ENCODE measurements around the gene DPRX. TPM values are rescaled to one million over a fixed set of nuclear protein-coding genes. Genes with fewer than 3 reads are reported as not detected.

The DPRX gene
- total RNA-seq, 2 experiments from 2014 or later, result not detected

- DNase-seq, result no peak
- POLR2A ChIA-PET, result no interaction called here
- no peak for ATAC-seq
- H3K27me3 Mint-ChIP-seq, result no peaks in the 10 kb centered on the region
- H3K36me3 Mint-ChIP-seq (ENCODE audit: low read depth), result no peaks in the 10 kb centered on the region
- no peak for TF ChIP-seq CTCF (IDR thresholded peaks at IDR 0.05)
- CTCF ChIA-PET, result no interaction called here
- H3K9me3 Mint-ChIP-seq, result no peaks in the 10 kb centered on the region
- H3K4me1 Mint-ChIP-seq (ENCODE audit: low read depth), result no peaks in the 10 kb centered on the region
- H3K27ac Mint-ChIP-seq, result no peak overlapping the region
- intact Hi-C loops (cut with micrococcal nuclease), result no loop called here
- no peak overlapping the region for H3K4me3 Mint-ChIP-seq
Observed at GRCh38 chr19:53626486-53626885, 5.3 kb upstream of the DPRX start.

DNA sequence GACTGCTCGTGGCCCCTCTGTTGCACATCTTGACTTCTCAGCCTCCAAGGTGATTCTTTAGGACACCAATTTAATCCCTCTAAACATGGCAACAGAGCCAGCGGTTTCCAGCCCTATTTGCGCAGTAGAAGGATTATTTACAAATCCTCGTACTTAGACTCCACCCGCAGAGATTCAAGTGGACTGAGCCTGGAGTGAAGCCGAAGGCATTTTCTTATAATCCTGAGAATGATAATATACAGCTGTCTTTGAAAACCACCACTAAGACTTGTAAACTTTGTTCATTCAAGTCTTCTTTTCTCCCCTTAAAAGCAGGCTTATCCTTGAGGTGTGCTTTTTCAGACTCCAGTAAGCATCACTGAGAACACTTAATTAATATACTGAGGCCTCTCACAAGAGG, 4.8 kb upstream of the DPRX start:
- TF ChIP-seq CTCF (IDR thresholded peaks at IDR 0.05), result no peak
- CTCF ChIA-PET, result no interaction called here
- Mint-ChIP-seq H3K27me3 (no peaks in the 10 kb centered on the region), H3K4me3 (no peak overlapping the region), H3K4me1 (ENCODE audit: low read depth) (no peaks in the 10 kb centered on the region), H3K27ac (no peak overlapping the region), H3K36me3 (ENCODE audit: low read depth) (no peaks in the 10 kb centered on the region), H3K9me3 (peaks cover 3% of the 10 kb centered on the region)
- DNase-seq, result no peak
- POLR2A ChIA-PET, result no interaction called here
- intact Hi-C loops (cut with micrococcal nuclease), result no loop called here
- no peak for ATAC-seq

DNA sequence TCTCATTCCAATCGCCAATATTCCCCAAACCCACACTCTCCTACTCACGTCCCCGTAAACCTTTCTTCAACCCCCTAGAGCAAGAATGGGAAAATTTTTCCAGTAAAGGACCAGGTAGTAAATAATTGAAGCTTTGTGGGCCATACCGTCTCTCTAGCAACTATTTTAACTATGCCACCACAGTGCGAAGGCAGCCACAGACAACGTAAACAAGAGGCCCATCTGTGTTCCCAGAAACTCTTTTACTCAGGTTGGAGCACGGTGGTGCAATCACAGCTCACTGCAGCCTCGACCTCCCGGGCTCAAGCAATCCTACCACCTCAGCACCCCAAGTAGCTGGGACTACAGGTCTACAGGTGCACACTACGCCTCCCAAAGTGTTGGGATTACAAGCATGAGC, 3.0 kb downstream of the DPRX start:
- Mint-ChIP-seq H3K9me3 (peaks cover 9% of the 10 kb centered on the region), H3K36me3 (ENCODE audit: low read depth) (no peaks in the 10 kb centered on the region), H3K27me3 (peaks cover 5% of the 10 kb centered on the region), H3K27ac (no peak overlapping the region), H3K4me1 (ENCODE audit: low read depth) (no peaks in the 10 kb centered on the region), H3K4me3 (no peak overlapping the region)
- intact Hi-C loops (cut with micrococcal nuclease), result no loop called here
- DNase-seq (no peak), ATAC-seq (no peak)
- CTCF ChIA-PET, result no interaction called here
- POLR2A ChIA-PET, result no interaction called here
- TF ChIP-seq CTCF (IDR thresholded peaks at IDR 0.05), result no peak

- Mint-ChIP-seq H3K4me3 (no peak overlapping the region), H3K9me3 (peaks cover 6% of the 10 kb centered on the region), H3K27ac (no peak overlapping the region), H3K4me1 (ENCODE audit: low read depth) (no peaks in the 10 kb centered on the region), H3K27me3 (peaks cover 5% of the 10 kb centered on the region), H3K36me3 (ENCODE audit: low read depth) (no peaks in the 10 kb centered on the region)
- TF ChIP-seq CTCF (IDR thresholded peaks at IDR 0.05), result no peak
- DNase-seq, result no peak
- no peak for ATAC-seq
- CTCF ChIA-PET, result no interaction called here
- intact Hi-C loops (cut with micrococcal nuclease), result no loop called here
- POLR2A ChIA-PET, result no interaction called here
Observed at GRCh38 chr19:53639471-53639870, 7.7 kb downstream of the DPRX start.

DNA sequence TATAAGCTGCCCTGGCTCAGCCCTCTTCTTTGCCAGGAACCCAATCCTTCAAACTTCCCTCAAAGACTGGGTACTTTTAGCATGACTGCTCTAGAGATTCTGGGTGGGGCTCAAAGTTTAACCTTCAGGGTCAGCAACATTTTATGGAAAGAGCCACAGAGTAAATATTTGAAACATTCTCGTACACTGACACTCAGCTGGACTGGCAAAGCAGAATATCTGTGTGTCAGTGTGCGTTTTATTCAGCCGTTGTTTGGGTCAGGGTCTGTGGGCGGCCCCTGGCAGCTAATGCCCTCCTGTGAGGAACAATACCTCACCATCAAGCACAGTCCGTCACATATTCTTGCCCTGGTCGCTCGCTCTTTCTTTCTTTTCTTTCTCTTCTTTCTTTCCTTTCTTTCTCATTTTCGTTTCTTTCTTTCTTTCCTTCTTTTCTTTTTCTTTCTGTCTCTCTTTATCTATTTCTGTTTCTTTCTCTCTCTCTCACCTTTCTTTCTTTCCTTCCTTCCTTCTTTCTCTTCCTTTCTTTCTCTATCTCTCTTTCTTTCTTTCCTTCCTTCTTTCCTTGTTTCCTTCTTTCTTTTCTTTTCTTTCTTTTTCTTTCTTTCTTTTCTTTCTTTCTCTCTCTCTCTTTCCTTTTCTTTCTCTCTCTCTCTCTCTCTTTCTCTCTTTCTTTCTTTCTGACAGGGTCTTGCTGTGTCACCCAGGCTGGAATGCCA, 10.7 kb downstream of the DPRX start:
- H3K27me3 Mint-ChIP-seq, result no peaks in the 10 kb centered on the region
- no peak overlapping the region for H3K4me3 Mint-ChIP-seq
- no peaks in the 10 kb centered on the region for H3K36me3 Mint-ChIP-seq (ENCODE audit: low read depth)
- H3K4me1 Mint-ChIP-seq (ENCODE audit: low read depth), result no peaks in the 10 kb centered on the region
- TF ChIP-seq CTCF (IDR thresholded peaks at IDR 0.05), result no peak
- POLR2A ChIA-PET, result no interaction called here
- no peak overlapping the region for H3K27ac Mint-ChIP-seq
- intact Hi-C loops (cut with micrococcal nuclease), result no loop called here
- H3K9me3 Mint-ChIP-seq, result no peaks in the 10 kb centered on the region
- CTCF ChIA-PET, result no interaction called here
- DNase-seq, result no peak
- no peak for ATAC-seq

Data from activated CD8-positive, alpha-beta T cell treated with anti-CD3 and anti-CD28 coated beads for 36 hours (primary cell).